DND-41 (cell line): ENCODE data around the gene FXR2.

Source experiments
- EZH2 ChIP-seq: IDR thresholded peaks from 3 replicates; pipeline ENCODE4 v1.6.1; 2012; ENCODE audit warnings: borderline replicate concordance, low read depth, mild to moderate bottlenecking, moderate library complexity, low read length, inconsistent platforms; ENCODE audit not compliant: severe bottlenecking
- TF ChIP-seq, protein P1 (sequence below): IDR thresholded peaks from 2 replicates; pipeline ENCODE4 v1.5.1; 2012; ENCODE audit warnings: borderline replicate concordance, low read length, moderate library complexity, mild to moderate bottlenecking; ENCODE audit not compliant: poor library complexity, severe bottlenecking; ENCODE audit errors: extremely low read depth

GRCh38 chr17:7563115-7563869, 51.4 kb downstream of the FXR2 start:
- TF ChIP-seq, protein P1, sequence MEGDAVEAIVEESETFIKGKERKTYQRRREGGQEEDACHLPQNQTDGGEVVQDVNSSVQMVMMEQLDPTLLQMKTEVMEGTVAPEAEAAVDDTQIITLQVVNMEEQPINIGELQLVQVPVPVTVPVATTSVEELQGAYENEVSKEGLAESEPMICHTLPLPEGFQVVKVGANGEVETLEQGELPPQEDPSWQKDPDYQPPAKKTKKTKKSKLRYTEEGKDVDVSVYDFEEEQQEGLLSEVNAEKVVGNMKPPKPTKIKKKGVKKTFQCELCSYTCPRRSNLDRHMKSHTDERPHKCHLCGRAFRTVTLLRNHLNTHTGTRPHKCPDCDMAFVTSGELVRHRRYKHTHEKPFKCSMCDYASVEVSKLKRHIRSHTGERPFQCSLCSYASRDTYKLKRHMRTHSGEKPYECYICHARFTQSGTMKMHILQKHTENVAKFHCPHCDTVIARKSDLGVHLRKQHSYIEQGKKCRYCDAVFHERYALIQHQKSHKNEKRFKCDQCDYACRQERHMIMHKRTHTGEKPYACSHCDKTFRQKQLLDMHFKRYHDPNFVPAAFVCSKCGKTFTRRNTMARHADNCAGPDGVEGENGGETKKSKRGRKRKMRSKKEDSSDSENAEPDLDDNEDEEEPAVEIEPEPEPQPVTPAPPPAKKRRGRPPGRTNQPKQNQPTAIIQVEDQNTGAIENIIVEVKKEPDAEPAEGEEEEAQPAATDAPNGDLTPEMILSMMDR = no peak
- no peak for TF ChIP-seq EZH2
